ENCODE measurements around the gene PDZRN4.
"Not testable (repeated sequence)": the region's sequence is repeated elsewhere in the genome, so short reads cannot be mapped to it uniquely, and the experiment has no call there.

The PDZRN4 gene

GRCh38 chr12:41188058-41188840 is at the start of gene PDZRN4:
Gene PDZRN4, plus strand, starts transcription at chr12:41188320.
- no peak for DNase-seq

GRCh38 chr12:41140117-41140516 is 48.0 kb upstream of the PDZRN4 start:
- DNase-seq: no peak

- DNase-seq: no peak
Observed at GRCh38 chr12:41141104-41141503, 47.0 kb upstream of the PDZRN4 start.

GRCh38 chr12:41142376-41142775 is 45.7 kb upstream of the PDZRN4 start:
- no peak for DNase-seq

DNA sequence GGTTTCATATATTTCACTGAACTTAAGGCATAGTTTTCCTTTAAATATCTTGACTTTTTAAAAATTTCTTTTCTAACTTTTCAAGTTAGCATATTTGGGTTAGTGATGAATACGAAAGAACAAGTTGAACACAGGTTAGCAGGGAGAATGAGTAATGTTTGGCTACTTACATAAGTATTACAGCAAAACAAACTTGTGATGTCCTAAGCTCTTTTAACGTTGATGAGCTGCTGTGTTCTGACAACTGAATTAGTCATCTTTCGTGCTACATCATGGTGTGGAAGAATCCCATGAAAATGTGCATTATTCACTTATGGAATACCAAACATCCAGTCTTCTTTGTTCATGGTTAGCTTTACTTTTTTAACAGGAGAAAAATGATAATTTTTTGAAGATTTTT is 36.3 kb upstream of the PDZRN4 start:
- no peak for DNase-seq

DNA sequence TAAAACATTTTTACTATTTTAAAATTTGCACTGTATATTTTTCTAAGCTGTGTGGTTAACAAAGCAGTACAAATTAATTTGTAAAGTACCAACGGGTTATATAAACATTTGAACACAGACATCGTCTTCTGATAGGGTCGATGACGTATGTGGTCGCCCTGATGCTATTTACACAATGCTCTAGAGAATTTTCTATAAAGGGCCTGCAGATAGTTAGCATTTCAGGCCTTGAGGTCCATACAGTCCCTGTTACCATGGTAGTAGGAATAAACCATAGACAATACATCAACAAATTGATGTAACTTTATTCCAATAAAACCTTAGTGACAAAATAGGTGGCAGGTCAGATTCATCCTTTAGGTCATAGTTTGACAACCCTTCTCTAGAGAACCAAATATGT is 25.7 kb upstream of the PDZRN4 start:
- no peak for DNase-seq

DNA sequence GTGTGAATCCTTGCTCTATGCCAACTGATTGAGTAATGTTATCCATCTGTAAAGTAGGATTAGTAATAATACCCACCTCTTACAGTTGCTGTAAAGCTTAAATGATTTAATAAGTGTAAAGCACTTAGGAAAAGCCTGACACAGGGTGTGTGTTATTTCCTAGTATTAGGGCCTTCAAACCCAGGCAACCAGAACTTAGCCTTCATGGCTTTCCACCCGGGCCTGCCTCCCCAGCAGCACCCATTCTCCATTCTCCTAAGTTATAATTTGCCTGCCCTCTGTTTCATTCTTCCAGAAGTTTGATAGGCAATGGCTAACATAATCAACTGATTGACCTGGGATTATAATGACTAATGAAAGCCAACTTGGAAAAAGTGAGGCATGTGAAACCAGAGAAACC is 20.4 kb upstream of the PDZRN4 start:
- no peak for DNase-seq

GRCh38 chr12:41174602-41175001 is 13.5 kb upstream of the PDZRN4 start:
- no peak for DNase-seq

- DNase-seq: not testable (repeated sequence)
Observed at GRCh38 chr12:41179507-41179906, 8.6 kb upstream of the PDZRN4 start.

- DNase-seq: no peak
Observed at GRCh38 chr12:41184864-41185263, 3.3 kb upstream of the PDZRN4 start.

- no peak for DNase-seq
Observed at GRCh38 chr12:41186026-41186425, 2.1 kb upstream of the PDZRN4 start.

GRCh38 chr12:41188841-41189394 is 798 bp downstream of the PDZRN4 start:
- no peak for DNase-seq

GRCh38 chr12:41189395-41190251 is 1.5 kb downstream of the PDZRN4 start:
- DNase-seq: no peak

DNA sequence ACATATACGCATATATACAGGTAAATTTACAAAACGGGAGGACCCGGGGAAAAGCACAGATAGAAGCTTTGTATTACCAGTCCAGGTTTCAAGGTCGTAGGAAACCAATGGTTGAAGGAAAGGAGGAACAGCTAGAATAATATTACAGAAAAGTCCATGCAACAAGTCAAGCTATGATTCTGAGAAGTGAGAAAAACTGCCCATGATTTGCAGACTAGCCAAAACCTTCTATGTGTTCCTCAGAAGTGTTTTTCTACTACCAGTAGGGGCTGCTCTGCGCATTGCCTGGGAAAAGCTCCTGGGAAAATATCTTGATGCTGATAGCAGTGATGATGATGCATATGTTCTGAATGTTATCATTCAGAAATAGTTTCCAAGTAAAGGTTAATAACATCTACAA is 2.2 kb downstream of the PDZRN4 start:
- no peak for DNase-seq

- not testable (repeated sequence) for DNase-seq
Observed at GRCh38 chr12:41191549-41191948, 3.4 kb downstream of the PDZRN4 start.

DNA sequence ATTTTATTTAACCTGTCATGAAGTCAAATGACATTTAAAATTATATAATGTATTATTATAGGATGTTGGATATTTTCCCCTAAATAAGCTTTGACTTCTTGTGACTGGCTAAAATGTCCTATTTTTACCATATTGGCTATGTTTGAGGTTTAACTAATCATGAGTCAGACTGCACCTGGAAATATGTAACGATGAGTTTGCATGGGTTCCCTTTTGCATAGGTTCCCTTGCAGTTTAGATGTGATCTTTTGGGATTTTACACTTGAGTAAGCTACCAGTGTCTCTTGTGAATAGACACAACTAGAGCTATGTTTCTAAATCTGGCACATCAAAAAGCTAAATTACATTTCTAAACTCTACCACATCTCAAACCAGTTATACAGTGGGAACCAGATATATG is 5.2 kb downstream of the PDZRN4 start:
- DNase-seq: no peak

DNA sequence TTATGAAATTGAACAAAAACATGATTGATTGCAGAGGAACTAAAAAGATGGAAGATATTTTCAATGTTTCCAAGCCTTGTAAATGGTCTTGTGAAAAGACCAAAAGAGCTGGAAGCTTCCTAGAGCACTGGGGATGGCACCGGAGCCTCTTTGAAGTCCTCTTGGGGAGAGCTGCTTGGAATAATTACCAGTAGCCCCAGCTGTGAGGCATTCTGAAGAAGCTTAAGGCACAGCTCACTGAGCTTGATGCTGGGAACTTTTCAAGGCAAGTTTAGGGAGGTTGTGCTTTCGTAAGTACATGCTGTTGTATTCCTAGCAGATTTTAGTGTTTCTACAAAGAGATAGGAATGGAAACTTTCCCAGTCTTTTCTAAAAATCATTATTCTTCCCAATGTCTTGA is 13.9 kb downstream of the PDZRN4 start:
- DNase-seq: no peak

- no peak for DNase-seq
Observed at GRCh38 chr12:41205070-41205709, 17.1 kb downstream of the PDZRN4 start.

DNA sequence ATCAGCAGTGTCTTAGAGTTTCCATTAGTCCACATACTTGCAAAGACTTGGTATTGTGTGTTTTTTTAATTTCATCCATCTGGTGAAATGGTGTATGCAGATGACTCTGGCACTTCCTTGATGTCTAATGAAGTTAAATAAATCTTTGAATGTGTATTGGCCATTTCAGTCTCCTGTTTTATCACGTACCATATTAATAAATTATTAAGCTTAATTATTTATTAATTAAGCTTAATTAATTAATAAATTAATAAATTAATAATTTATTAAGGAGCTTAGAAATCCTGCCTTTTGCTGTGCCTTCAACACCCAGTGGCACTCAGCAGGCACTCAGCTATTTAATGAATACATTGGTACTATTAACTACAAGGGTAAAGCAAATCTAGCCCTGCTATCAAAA is 18.2 kb downstream of the PDZRN4 start:
- DNase-seq: no peak

GRCh38 chr12:41211448-41211847 is 23.3 kb downstream of the PDZRN4 start:
- DNase-seq: no peak

DNA sequence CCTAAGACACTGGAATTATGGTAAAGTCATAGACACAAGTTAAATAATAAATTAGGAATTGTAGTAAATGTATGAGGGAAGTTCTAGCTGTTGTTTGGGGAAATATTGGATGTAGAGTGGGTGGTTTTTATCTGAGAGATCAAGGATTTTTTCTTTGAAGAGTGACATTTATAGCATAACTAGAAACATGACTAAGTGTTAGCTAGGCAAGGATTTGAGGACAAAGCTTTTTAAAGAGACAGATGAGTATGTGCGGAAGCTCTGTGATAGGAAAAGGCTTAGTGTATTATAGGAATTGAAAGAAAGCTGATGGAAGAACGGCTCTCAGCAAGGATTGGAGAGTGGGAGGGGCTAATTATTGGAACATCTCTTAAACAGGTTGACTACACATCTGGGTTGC is 24.5 kb downstream of the PDZRN4 start:
- no peak for DNase-seq

- no peak for DNase-seq
Observed at GRCh38 chr12:41213107-41213506, 25.0 kb downstream of the PDZRN4 start.

DNA sequence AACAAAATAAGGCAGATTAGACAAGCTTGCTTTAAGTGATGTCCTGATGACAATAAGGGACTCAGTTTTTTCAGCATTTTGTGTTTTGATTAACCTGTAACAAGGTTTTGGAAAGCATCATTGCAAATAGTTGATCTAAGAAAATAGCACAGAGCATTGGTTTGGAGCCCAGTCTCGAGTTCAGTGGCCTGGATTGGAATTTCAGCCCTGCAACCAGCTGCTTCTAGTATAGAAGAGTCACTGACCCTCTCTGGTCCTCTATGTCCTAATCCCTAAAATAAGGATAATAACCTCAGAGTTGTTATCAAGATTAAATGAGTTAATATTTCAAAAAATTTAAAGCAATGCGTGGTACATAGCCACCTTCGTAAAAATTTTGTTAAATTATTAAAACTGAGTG is 25.5 kb downstream of the PDZRN4 start:
- no peak for DNase-seq

All from stimulated activated CD4-positive, alpha-beta T cell treated with anti-CD3 and anti-CD28 coated beads, Interleukin-4, amount 100 ng/mL, for 4 hours (primary cell).